Measurements from ENCODE around the gene OR10A3. TPM values are rescaled to one million over a fixed set of nuclear protein-coding genes. Genes with fewer than 3 reads are reported as not detected.

OR10A3 gene
- total RNA-seq, 1 experiment from 2014 or later = not detected

DNA sequence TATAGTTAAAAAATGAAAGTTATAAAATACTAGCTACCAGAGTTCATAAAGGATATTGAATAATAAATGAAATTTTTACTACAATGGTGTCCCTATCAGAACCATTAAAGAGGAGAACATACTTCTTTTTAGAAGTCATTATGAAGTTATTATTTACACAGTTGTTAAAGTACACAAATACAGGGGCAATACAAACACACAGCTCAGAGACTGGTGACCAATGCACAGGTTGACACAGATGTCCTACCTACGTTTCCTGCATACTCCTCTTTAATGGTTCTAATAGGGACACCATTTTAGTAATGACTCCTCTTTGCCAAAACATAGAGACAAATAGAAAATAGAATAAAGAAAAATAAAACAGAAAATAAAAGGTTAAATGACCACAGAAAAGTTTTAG is 13.7 kb upstream of the OR10A3 start:
- in situ Hi-C loops (cut with HindIII; ENCODE audit: low pct_unique_long_range_greater_than_20kb, low sequenced_read_pairs) = no loop called here
- DNase-seq (ENCODE audit: low read depth) = no peak

DNA sequence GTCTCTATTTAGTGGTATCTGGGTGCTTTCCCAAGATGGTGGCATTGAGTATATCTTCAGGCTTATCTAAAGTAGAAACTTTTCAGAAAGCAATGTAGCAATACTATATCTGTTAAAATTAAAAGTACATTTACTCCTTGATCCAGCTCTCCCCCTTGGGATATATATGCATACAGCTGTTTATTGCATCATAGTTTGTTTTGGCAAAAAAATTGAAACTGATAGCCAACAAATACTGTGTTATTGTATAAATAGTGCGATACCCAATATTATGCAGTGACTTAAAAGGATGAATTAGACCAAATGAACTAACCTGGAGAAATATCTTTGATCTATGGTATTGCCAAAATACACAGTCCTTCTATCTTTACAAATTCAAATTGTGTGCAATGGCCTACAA is 8.4 kb upstream of the OR10A3 start:
- DNase-seq (ENCODE audit: low read depth) = no peak
- in situ Hi-C loops (cut with HindIII; ENCODE audit: low pct_unique_long_range_greater_than_20kb, low sequenced_read_pairs) = no loop called here

DNA sequence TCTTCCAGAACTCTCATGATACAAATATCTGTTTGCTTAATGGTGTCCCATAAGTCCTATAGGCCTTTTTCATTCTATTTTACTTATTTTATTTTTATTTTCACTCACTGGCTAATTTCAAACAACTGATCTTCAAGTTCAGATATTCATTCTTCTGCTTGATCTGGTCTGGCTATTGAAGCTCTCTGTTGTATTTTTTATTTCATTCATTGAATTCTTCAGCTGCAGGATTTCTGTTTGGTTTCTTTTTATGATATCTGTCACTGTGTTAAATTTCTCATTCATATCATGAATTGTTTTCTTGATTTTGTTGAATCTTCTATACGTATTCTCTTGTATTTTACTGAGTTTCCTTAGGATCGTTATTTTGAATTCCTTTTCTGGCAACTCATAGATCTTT is 2.6 kb upstream of the OR10A3 start:
- in situ Hi-C loops (cut with HindIII; ENCODE audit: low pct_unique_long_range_greater_than_20kb, low sequenced_read_pairs) = no loop called here
- DNase-seq (ENCODE audit: low read depth) = no peak

DNA sequence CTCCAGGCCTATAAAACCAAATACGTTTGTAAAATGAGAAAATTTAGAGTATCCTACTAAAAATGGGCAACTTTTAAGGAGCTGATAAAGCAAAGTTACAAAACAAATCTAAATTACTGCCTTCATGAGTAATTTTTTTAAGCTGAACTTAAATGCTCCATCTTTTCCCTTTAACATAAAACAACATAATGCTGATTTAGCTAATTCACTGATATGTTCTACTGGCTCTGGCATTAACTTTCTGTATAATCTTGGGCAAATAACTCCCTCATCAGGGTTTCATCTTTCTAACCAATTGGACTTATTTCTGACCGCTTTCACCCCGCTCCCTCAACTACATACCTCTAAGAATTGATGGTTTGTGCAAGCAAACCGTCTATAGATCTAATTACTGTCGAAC is 362 bp downstream of the OR10A3 start:
- DNase-seq (ENCODE audit: low read depth) = no peak
- in situ Hi-C loops (cut with HindIII; ENCODE audit: low pct_unique_long_range_greater_than_20kb, low sequenced_read_pairs) = no loop called here

DNA sequence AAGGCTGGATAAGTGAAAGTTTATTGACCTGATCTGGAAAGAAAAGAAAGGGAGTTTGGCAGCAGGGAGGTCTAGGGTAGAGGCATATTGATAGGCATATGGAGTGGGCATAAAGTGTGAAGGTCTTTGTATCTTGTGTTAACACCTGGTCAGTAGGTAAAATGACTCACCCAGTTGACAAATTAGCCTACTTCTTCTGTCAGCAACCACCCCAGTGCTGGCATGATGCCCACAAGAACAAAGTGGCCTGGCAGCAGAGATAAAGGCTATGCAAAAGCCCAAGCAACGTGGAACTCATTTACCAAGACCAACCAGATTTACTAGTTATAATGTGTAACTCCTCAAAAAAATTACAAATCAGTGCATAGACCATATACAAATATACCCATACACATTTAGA is 4.9 kb downstream of the OR10A3 start:
- in situ Hi-C loops (cut with HindIII; ENCODE audit: low pct_unique_long_range_greater_than_20kb, low sequenced_read_pairs) = no loop called here
- no peak for DNase-seq (ENCODE audit: low read depth)

DNA sequence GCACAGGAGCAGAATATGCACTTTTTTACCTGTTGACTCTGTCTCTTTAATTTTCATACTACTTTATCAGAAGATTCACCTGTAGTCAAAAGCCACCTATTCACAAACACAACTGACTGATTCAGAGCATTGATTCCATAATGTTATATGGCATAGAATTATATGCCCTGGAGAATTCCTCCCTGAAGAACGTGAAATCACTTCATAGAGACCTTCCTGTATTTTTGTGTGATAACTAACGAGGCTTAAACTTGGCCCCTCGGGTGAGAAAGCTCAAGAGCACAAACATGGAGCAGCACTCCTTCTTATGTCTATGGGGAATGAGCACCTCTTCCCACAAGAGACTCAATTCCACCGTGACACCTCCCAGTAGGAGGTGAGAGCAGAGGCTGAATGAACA is 10.3 kb downstream of the OR10A3 start, which contains the start of gene OR10A6:
Gene OR10A6 (minus strand): TSS at position 101 of the 400 bp plus-strand sequence. CDS start 2,606 bp downstream, outside the sequence.
- no peak for DNase-seq (ENCODE audit: low read depth)
- in situ Hi-C loops (cut with HindIII; ENCODE audit: low pct_unique_long_range_greater_than_20kb, low sequenced_read_pairs) = no loop called here

DNA sequence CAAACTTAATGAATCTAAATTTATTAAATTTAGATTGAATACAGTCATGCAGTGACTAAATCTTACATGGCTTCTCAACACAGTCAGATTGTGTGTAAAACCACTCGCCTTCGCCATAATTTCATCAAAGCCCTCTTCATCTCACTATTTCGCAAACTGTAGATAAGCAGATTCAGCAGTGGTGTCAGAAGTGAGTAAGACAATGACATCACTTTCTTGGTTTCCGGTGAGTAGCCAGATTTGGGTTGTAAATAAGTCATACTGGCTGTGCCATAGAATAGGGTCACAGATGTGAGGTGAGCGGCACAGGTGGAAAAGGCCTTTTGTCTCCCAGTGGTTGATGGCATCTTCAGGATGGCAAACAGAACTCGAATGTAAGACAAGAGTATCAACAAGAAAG is 13.9 kb downstream of the OR10A3 start:
- in situ Hi-C loops (cut with HindIII; ENCODE audit: low pct_unique_long_range_greater_than_20kb, low sequenced_read_pairs) = no loop called here

DNA sequence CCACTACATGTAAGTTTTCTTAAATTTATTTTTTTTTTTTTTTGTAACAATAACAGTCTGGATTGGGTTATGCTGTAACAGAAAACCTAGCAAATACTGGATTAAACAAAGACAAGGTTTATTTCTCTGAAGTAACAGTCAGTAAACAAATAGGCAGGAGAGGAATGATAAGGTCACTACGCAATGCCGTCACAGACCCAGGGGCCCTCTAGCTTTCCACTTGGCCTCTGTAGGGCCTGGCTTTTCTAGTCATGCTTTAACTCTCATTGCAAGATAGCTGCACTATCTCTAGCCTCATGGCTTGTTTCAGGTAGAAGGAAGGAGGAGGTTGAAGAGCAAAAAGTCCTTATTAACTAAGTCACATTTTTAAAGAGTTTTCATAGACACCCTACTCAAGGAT is 17.0 kb downstream of the OR10A3 start:
- DNase-seq (ENCODE audit: low read depth) = no peak
- in situ Hi-C loops (cut with HindIII; ENCODE audit: low pct_unique_long_range_greater_than_20kb, low sequenced_read_pairs) = no loop called here

More for the DNA sequence above, 13.9 kb downstream of the OR10A3 start:
- no peak for DNase-seq (ENCODE audit: low read depth)

DNA sequence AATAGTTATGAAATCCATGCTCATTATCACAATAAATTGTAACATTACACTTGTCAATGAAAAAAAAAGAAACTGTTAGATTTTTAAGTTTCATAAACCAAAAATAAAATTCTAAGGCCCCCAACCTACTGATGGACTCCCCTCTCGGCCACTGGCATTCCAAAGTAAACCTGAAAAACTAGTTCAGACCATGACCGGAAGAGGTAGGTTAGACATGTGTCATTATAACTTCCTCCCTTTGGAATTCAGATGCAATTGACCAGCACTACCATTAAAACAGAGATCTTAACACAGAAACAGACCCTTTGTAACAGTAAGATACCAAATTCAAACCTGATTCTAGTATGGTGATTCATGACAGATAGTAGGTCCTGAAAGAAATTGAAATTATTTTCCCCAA is 23.4 kb downstream of the OR10A3 start:
- in situ Hi-C loops (cut with HindIII; ENCODE audit: low pct_unique_long_range_greater_than_20kb, low sequenced_read_pairs) = no loop called here
- no peak for DNase-seq (ENCODE audit: low read depth)

DNA sequence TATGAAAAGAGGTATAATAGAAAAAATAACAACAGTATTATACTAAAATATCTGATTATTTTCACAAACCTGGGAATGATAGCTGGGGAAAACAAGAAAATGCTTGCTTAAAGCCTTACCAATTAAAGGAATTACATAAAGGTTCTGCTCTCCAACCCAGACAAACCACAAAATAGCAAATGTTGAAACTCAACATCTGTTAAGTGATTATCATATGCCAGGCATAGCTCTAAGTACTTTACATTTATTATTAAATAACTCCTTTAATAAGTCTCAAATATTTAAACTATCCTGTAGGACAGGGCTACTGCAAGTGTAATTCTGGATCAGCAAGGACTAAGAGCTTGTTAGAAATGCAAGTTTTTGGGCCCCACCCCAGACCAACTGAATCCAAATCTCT is 30.5 kb downstream of the OR10A3 start:
- no peak for DNase-seq (ENCODE audit: low read depth)
- in situ Hi-C loops (cut with HindIII; ENCODE audit: low pct_unique_long_range_greater_than_20kb, low sequenced_read_pairs) = no loop called here

DNA sequence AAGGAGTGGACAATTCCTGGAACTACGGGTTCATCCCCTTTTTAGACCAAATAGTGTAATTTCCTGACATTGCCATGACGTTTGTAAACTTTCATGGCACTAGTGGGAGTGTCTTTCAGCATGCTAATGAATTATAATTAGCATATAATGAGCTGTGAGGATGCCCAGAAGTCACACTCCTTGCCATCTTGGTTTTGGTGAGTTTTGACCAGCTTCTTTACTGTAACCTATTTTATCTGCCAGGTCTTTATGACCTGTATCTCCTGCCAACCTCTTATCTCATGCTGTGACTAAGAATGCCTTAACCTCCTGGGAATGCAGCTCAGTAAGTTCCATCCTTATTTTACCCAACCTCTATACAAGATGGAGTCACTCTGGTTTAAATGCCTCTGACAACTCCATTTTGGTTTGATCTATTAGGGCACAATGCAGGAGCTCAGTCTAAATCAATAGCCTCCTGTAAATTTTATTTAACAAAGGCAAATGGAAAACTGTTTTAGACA is 31.2 kb downstream of the OR10A3 start:
- in situ Hi-C loops (cut with HindIII; ENCODE audit: low pct_unique_long_range_greater_than_20kb, low sequenced_read_pairs) = no loop called here
- no peak for DNase-seq (ENCODE audit: low read depth)

DNA sequence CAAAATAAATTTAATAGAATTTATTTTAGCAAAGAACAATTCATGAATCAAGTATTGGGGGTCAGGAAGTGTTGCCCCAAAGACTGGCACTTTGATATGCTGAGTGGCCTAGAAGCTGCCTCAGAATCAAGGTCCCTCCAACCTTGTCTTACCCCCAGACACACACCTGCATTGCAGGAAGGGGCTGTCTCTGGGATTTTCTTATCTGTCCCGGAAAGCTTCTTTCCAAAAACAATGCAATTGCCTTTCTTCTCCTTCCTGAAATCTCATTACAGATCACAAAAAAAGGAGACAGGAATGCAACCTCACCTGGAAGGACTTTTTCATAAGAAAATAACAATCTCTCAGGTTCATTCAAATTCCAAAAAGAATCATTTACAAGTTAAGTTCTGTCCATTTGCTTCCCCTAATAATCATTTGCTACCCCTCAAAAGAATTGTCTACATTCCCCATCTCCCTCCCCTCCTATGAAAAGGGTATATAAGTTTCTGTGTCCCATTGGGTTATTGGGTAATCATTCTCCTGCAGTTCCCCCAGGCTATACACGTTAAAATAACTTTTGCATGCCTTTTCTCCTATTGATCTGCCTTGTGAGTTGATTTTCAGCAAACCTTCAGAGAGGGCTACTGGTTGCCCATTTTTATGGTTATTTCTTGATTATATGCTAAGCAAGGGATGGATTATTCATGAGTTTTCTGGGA is 31.8 kb downstream of the OR10A3 start:
- DNase-seq (ENCODE audit: low read depth) = no peak
- in situ Hi-C loops (cut with HindIII; ENCODE audit: low pct_unique_long_range_greater_than_20kb, low sequenced_read_pairs) = no loop called here

DNA sequence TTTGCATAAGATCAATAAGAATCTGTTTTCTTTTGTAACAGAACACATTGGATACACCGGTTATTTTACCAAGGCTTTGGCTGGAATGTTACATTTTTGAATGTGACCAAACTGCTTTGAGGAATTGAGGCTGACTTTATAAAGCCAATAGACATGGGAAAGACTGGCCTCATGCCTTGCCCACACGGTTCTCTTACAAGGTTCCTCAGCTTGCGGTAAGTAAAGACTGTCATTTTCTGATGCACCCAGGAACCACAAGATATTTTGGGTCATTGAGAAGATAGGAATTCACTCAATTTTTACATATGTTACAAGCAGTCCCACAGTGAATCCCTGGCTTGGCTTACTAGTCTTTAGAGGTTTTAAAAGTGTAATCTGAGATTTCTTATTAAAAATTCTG is 34.4 kb downstream of the OR10A3 start:
- DNase-seq (ENCODE audit: low read depth) = no peak
- in situ Hi-C loops (cut with HindIII; ENCODE audit: low pct_unique_long_range_greater_than_20kb, low sequenced_read_pairs) = no loop called here

DNA sequence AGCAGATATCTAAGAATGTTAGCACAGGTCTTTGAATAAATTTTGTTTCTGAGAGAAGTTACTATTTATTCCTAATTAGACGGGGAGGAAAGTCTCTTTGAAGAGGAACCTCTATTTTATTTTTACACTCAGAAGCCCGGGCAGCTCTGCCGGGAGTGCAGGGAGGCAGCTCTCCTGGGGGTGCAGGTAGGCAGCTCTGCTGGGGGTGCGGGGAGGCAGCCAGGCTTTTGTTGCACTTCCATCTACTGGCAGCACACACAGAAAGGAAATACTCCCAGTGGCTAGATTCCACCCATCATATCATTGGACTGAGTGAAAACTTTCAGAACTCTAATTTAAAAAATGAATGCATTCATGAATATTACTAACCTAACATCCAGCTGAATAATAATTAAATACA is 35.0 kb downstream of the OR10A3 start:
- in situ Hi-C loops (cut with HindIII; ENCODE audit: low pct_unique_long_range_greater_than_20kb, low sequenced_read_pairs) = no loop called here
- no peak for DNase-seq (ENCODE audit: low read depth)

DNA sequence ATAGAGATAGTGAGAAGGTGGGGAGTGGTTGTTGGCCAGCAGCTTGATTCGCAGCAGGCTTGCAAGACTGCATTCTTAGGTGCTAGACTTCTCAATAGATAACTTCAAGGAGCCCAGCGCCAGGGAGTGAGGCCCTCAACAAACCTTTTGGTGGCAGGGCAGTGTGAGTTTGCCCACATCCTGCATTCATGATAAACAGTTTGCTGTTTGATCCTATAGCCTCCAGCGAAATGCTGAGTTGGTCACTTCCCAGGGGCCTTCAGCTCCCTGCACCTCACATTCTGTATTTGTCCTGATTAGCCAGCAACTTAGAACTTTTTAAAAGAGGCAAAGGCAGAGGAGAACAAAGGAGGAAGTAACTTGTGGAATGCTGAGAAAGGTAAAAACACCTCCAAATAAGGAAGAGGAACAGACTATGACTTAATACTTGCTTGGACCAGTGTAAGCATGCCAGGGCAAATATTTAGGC is 35.5 kb downstream of the OR10A3 start:
- in situ Hi-C loops (cut with HindIII; ENCODE audit: low pct_unique_long_range_greater_than_20kb, low sequenced_read_pairs) = no loop called here
- DNase-seq (ENCODE audit: low read depth) = no peak

DNA sequence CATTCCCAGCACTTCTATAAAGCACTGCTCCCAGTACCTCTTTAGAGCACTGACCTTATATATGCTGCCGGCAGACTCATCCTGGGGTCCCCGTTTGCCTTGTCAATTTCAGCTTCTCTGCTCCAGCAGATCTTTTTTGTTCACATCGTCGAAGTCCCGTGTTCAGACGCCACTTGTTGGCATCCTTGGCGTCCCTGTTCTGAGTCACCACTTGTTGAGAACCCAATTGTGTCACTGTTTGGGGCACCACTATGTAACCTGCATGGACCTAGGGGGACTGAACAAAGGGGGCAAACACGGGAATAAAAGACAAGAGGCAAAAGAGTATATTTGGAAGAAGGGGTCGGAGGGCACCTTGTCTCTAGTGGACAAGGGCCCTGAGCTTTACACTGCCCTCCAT is 36.0 kb downstream of the OR10A3 start:
- no peak for DNase-seq (ENCODE audit: low read depth)
- in situ Hi-C loops (cut with HindIII; ENCODE audit: low pct_unique_long_range_greater_than_20kb, low sequenced_read_pairs) = no loop called here

DNA sequence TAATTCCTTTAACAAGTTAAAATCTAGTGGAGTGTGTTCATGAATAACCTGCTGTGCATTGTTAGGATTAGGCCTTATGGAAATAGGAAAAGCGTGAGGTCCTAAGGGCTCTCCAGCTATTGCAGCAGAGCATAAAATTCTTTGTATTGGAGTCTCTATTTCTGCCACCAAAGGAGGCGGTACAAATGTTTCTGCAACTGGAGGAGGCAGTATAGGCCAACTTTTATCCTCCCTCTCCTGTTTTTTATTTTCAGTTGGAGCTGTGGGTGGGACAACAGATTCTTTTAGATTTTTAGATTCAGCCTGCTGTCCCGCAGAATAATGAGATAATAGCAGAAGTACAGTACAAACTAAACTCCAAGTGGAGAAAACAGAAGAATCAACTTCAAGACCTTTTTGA is 36.6 kb downstream of the OR10A3 start:
- no peak for DNase-seq (ENCODE audit: low read depth)
- in situ Hi-C loops (cut with HindIII; ENCODE audit: low pct_unique_long_range_greater_than_20kb, low sequenced_read_pairs) = no loop called here

DNA sequence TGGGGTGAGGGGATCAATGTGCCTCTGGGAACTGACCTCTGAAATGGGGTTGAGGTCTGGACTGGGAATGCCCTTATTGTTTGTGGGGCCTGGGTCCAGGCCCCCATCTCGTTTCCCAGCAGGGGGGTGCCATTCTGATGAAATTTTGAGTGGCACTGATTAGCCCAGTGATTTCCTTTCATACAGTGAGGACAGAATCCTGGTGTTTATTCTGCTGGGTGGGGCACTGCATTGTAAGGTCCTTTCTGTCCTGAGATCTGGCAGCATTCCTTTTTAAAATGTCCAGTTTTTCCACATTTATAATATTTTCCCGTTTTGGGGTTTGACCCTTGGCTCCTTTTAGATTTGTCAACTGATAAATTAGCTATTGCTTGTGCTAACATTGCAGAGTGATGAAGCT is 37.6 kb downstream of the OR10A3 start:
- in situ Hi-C loops (cut with HindIII; ENCODE audit: low pct_unique_long_range_greater_than_20kb, low sequenced_read_pairs) = no loop called here
- no peak for DNase-seq (ENCODE audit: low read depth)

DNA sequence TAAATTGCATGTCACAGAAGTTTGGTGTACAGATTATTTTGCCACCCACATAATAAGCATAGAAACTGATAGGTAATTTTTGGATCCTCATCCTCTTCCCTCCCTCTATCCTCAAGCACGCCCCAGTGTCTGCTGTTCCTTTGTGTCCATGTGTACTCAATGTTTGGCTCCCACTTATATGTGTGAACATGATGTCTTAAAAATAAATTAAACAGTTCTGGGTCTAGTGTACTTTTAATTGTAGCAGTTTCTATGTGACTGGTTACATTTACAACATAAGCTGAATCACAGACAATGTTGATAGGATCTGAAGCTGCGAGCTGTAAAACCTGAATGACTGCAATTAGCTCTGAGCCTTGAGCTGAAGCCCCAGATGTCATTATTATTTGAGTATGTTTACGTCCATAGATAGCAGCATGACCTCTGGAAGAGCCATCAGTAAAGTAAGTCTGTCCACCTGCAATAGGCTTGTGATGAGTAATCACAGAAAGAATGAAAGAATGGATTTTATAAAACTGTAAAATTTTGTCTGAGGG is 40.1 kb downstream of the OR10A3 start:
- in situ Hi-C loops (cut with HindIII; ENCODE audit: low pct_unique_long_range_greater_than_20kb, low sequenced_read_pairs) = no loop called here

DNA sequence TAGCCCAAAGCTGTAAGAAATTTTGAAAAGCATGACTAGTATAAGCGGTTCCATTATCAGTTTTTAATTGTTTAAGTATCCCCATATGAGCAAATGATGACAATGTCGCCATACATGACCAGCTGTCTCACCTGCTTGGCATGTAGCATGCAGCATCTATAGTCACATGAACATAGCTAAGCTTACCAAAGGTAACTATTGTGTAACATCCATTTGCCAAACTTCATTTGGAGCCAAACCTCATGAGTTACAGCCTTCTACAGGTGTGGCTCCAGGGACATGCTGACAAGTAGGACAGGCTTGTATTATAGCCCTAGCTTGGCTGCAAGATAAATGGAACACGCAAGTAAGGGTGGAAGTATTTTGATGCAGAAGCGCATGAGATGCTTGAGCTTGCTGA is 40.8 kb downstream of the OR10A3 start:
- in situ Hi-C loops (cut with HindIII; ENCODE audit: low pct_unique_long_range_greater_than_20kb, low sequenced_read_pairs) = no loop called here
- DNase-seq (ENCODE audit: low read depth) = no peak

More for the DNA sequence above, 40.1 kb downstream of the OR10A3 start:
- DNase-seq (ENCODE audit: low read depth) = no peak
